C4-2B (cell line): ENCODE results near the gene RMDN2.

Experiments
- H3K27ac ChIP-seq: fragments of 450-650 bp; 2 replicates; pipeline ENCODE4 v1.5.1; 2017
- CTCF ChIP-seq: fragments of 450-650 bp; conservative IDR thresholded peaks from 2 replicates; pipeline ENCODE4 v1.5.1; 2017; ENCODE audit warnings: mild to moderate bottlenecking
- ZFX ChIP-seq: fragments of 450-650 bp; IDR thresholded peaks from 2 replicates; pipeline ENCODE4 v1.6.1; 2017

The RMDN2 gene

GRCh38 chr2:38064801-38065501 is 139.9 kb downstream of the RMDN2 start:
- no peak for TF ChIP-seq ZFX
- no peak for TF ChIP-seq CTCF
- no peak overlapping the region for H3K27ac ChIP-seq

- H3K27ac ChIP-seq: no peak overlapping the region
- TF ChIP-seq CTCF: no peak
- no peak for TF ChIP-seq ZFX
Measured at GRCh38 chr2:38065502-38066135, 140.5 kb downstream of the RMDN2 start.

- TF ChIP-seq ZFX: no peak
- TF ChIP-seq CTCF: no peak
- H3K27ac ChIP-seq: no peak overlapping the region
Measured at GRCh38 chr2:38066421-38067115, 141.5 kb downstream of the RMDN2 start.
